Hematopoietic multipotent progenitor cell treated with erythropoietin and hydrocortisone succinate and interleukin-3 and kit ligand, for 17 days (in vitro differentiated cells): ENCODE measurements around the gene SERPINI2.
"Not testable (repeated sequence)": the region's sequence is repeated elsewhere in the genome, so short reads cannot be mapped to it uniquely, and the experiment has no call there.

ENCODE experiments used
- DNase-seq: peaks from one replicate; pipeline ENCODE4 v3.0.0-alpha.2; 2015; ENCODE audit warnings: low spot score

The SERPINI2 gene

DNA sequence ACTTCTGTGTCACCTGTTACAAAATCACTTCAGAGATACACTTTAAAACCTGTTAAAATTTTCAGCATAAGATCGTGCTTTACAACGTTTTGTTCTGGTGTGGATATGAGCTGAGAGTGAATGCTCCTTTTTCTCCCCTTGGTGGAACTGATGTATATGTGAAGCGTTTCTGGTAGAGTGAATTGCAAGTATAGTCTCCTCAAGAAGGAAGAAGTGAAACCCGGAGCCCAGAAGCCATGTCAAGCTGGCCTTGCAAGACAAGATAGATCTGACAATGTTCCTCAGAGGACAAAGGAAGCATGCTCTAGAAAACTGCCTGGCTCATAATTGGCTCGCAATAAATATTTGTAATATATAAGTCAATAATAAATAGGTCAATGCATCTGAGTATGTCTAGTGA is 23.6 kb downstream of the SERPINI2 start:
- DNase-seq = no peak

GRCh38 chr3:167445491-167445890 is 28.4 kb downstream of the SERPINI2 start:
- no peak for DNase-seq

- DNase-seq = no peak
Observed at GRCh38 chr3:167441256-167441655, 32.6 kb downstream of the SERPINI2 start.

GRCh38 chr3:167437428-167438139 is 36.3 kb downstream of the SERPINI2 start:
- no peak for DNase-seq

DNA sequence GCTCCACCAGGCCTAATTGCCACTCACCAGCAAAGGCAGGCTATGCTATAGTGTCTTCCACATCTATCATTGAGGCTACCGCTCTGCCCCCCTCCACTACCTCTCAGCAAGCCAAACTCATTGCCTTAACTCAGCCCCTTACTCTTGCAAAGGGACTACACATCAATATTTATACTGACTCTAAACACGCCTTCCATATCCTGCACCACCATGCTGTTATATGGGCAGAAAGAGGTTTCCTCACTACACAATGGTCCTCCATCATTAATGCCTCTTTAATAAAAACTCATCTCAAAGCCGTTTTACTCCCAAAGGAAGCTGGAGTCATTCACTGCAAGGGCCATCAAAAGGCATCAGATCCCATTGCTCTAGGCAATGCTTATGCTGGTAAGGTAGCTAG is 46.9 kb downstream of the SERPINI2 start:
- DNase-seq = not testable (repeated sequence)

DNA sequence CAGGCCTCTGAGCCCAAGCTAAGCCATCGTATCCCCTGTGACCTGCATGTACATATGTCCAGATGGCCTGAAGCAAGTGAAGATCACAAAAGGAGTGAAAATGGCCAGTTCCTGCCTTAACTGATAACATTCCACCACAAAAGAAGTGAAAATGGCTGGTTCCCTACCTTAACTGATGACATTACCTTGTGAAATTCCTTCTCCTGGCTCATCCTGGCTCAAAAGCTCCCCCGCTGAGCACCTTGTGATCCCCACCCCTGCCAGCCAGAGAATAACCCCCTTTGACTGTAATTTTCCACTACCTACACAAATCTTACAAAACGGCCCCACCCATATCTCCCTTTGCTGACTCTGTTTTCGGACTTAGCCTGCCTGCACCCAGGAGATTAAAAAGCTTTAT is 51.4 kb downstream of the SERPINI2 start:
- DNase-seq = not testable (repeated sequence)

GRCh38 chr3:167409611-167410010 is 64.2 kb downstream of the SERPINI2 start:
- DNase-seq = no peak

DNA sequence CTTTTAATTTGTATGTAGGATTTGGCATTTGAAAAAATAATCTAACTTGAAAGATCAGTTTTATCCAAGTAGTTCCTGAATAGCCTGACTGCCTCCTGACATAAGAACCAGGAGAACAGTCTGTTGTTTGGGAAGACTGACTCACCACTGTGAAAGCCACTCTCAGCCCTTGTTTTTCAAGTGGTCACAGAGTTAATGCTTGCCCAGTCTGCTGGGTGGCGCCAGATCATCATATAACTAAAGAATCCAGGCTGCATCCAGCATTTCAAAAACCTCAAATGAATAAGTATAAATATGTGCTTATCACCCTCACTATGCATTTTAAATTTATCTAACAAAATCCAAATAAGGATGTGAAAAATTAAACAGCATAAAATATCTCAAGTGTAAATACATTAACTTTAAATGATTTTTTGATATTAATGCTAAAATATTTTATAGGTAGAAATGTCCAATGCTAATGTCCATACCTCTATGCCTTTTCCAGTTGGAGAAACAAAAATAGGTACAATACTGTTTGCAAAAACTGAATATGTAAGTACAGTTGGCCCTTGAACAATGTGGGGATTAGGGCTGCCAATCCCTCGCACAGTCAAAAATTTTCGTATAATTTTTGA is 66.9 kb downstream of the SERPINI2 start:
- DNase-seq = no peak

- no peak for DNase-seq
Observed at GRCh38 chr3:167397826-167398225, 76.0 kb downstream of the SERPINI2 start.

DNA sequence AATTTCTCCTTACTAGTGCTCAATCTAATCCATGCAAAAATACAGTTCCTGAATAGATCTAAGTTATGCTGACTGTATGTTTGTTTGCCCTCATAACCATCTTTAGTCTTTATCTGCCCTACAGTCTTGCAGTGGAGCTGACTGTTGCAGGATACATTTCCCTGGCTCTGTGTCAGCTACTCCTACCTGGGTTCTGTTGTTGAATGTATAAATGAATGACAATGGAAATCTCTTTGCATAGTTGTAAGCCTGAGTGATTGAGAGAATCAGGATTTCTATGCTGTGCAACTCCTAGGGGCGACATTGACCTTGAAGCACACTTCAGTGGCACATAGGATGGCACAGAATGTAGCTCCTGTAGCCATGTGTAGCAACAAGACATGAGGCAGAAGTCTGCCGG is 77.8 kb downstream of the SERPINI2 start:
- DNase-seq = no peak

- no peak for DNase-seq
Observed at GRCh38 chr3:167394003-167394402, 79.8 kb downstream of the SERPINI2 start.
